Left colon (tissue), 2 donors: Measurements from ENCODE around the gene MYL11. TPM values are rescaled to one million over a fixed set of nuclear protein-coding genes. Genes with fewer than 3 reads are reported as not detected.
"Not testable (repeated sequence)": the region's sequence is repeated elsewhere in the genome, so short reads cannot be mapped to it uniquely, and the experiment has no call there.

Source experiments
- ATAC-seq: fragments of 200-7000 bp; cut with Tn5 transposase; one replicate; pipeline ENCODE4 v1.9.1; 2020; ENCODE audit warnings: mild to moderate bottlenecking, moderate library complexity
- DNase-seq, 2 donors: peaks; one replicate each; pipeline ENCODE4 v3.0.0-alpha.2; 2020
- intact Hi-C, 2 donors: fragments of 100-400 bp; cut with DNase I in 1 of 2; cut with micrococcal nuclease in 1 of 2; formaldehyde crosslinking; loops; one replicate each; pipeline versions ENCODE4 v1.11.2 to v1.14.0; 2022; cut with DNase I, micrococcal nuclease
- total RNA-seq, 2 donors: library from RNA; stranded (reverse); fragmentation: NEBNext Ultra II Directional; extraction: Animal tissue kit (Norgen Biotek cat#: 25700); gene quantifications; one replicate each; pipeline ENCODE4 v1.2.1, GENCODE V29; 2021
- donor health status: DM: no; HTN: no; CAD: no.
- donor health status: DM: yes; HTN: yes; CAD: no.

Gene MYL11
- total RNA-seq, 2 donors from 2014 or later, result not detected

GRCh38 chr16:30381291-30382041, 6.9 kb downstream of the MYL11 start:
- intact Hi-C loops, result no loop called here
- no peak for ATAC-seq
- no peak for DNase-seq

GRCh38 chr16:30382111-30382881, 7.7 kb downstream of the MYL11 start, which contains the start of gene SEPTIN1:
Gene SEPTIN1, minus strand, starts transcription at chr16:30382561. Its CDS starts 19 bp downstream, at chr16:30382542.
- ATAC-seq, result no peak
- peak in 1 of 2 donors; percentile 60 for DNase-seq
- intact Hi-C loops, result no loop called here

DNA sequence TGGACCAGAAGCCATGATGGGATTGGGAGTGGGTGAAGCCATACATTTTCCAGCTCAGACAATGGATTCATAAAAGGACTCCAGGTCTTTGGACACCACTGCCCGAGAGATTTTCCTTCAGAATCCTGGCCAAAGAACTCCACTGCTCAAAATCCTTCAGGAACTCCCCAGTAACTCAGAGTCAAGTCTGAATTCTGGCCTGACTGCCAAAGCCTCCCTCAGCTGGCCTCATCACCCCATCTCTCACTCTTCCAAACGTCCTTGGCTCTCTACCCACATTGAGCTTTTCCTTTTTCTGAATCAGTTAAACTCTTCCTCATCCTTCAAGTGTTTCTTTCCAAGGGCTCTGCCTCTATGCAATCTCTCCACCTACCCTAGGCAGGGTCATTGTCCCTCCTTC, 8.9 kb downstream of the MYL11 start:
- DNase-seq, result no peak
- intact Hi-C loops, result no loop called here
- ATAC-seq, result no peak

GRCh38 chr16:30394592-30395154, 20.1 kb downstream of the MYL11 start:
- DNase-seq (no peak), ATAC-seq (no peak)
- intact Hi-C loops, result no loop called here

- DNase-seq (peak; percentile 87 to 91), ATAC-seq (peak; percentile 89)
- intact Hi-C loops, result no loop called here
Measured at GRCh38 chr16:30395155-30395991, 20.8 kb downstream of the MYL11 start, which contains the start of gene ZNF48. Gene ZNF48, plus strand, starts transcription at chr16:30395420. Its CDS starts 375 bp downstream, at chr16:30395795.

GRCh38 chr16:30395992-30396585, 21.5 kb downstream of the MYL11 start:
- intact Hi-C loops, result no loop called here
- no peak for DNase-seq
- ATAC-seq, result no peak

GRCh38 chr16:30396627-30397026, 22.0 kb downstream of the MYL11 start:
- intact Hi-C loops, DNase-seq, ATAC-seq: not testable (repeated sequence)

- ATAC-seq, result no peak
- no peak for DNase-seq
- intact Hi-C loops, result no loop called here
Measured at GRCh38 chr16:30397056-30397455, 22.5 kb downstream of the MYL11 start.

- intact Hi-C loops, result no loop called here
- ATAC-seq (no peak), DNase-seq (no peak)
Measured at GRCh38 chr16:30397776-30398660, 23.4 kb downstream of the MYL11 start.

- intact Hi-C loops, result no loop called here
- ATAC-seq, result no peak
- DNase-seq, result no peak
Measured at GRCh38 chr16:30398661-30399434, 24.2 kb downstream of the MYL11 start.

GRCh38 chr16:30399435-30400186, 25.0 kb downstream of the MYL11 start:
- no peak for ATAC-seq
- no peak for DNase-seq
- intact Hi-C loops, result no loop called here

GRCh38 chr16:30401768-30402425, 27.3 kb downstream of the MYL11 start:
- DNase-seq (no peak), ATAC-seq (peak; percentile 47)
- intact Hi-C loops, result no loop called here

DNA sequence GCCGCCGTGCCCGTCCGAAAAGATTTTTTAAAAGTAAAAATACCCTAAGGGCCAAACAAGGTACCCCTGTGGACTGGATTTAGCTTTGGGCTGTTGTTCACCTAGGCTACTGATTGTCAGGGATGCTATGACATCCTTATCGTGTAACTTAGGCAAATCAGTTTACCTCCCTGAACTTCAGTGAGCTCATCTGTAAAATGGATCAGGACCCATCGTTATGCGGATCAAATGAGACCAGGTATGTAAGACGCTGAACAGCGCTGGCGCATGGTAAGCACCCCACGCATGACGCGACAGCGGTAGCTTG, 32.1 kb downstream of the MYL11 start:
- DNase-seq, result no peak
- intact Hi-C loops, result no loop called here
- ATAC-seq, result no peak

DNA sequence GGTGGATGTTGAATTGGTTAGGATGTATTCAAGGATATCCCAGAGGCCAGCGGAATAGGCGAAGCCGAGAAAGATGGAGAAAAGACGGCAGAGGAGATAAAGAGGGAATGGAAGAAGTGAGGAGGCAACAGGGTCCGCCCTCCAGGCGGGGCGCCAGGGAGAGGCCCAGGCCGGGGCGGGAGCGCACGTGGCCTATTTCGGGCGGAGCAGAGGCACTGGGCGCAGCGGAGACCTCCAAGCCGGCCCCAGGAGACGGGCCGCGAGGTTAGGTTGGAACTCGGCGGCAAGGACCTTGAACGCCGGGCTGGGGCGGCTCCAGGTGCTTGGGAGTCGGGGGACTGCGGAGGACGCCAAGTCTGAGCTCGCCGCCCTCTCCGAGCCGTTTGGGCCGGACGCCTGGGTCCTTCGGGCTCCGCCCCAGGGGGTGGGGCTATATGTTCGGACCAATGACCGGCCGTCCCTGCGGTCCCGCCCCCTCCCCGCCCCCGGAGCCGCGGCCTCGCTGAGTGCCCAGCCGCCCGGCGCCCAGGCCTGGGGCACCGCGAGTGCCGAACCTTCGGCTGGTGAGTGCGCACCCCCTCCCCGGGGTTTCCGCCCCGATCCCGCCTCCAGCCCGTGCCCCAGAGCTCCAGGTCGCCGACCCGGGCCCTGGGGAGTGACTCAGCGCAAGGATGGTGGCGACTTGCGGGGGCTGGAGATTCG, 32.7 kb downstream of the MYL11 start, which contains the start of gene ZNF771:
TSS of gene ZNF771 (plus strand) at position 505 of the 702 bp plus-strand sequence. CDS start 448 bp downstream, outside the sequence.
- DNase-seq (peak; percentile 94 to 99), ATAC-seq (peak; percentile 95)
- intact Hi-C loops, result no loop called here
